ENCODE results near the gene CDK15. TPM values are rescaled to one million over a fixed set of nuclear protein-coding genes. Genes with fewer than 3 reads are reported as not detected.

The CDK15 gene
- total RNA-seq, 1 donor: 4.5 TPM

GRCh38 chr2:201788371-201788770, 18.0 kb upstream of the CDK15 start:
- TF ChIP-seq CTCF (IDR thresholded peaks at IDR 0.05; ENCODE audit: insufficient read depth, low read length): no peak
- no peak for DNase-seq (ENCODE audit: low read depth)
- no peak overlapping the region for H3K4me3 ChIP-seq (ENCODE audit: low read depth, low read length)

GRCh38 chr2:201789395-201789794, 16.9 kb upstream of the CDK15 start:
- TF ChIP-seq CTCF (IDR thresholded peaks at IDR 0.05; ENCODE audit: insufficient read depth, low read length): no peak
- no peak for DNase-seq (ENCODE audit: low read depth)
- no peak overlapping the region for H3K4me3 ChIP-seq (ENCODE audit: low read depth, low read length)

GRCh38 chr2:201790291-201790690, 16.0 kb upstream of the CDK15 start:
- H3K4me3 ChIP-seq (ENCODE audit: low read depth, low read length): no peak overlapping the region
- DNase-seq (ENCODE audit: low read depth): no peak
- no peak for TF ChIP-seq CTCF (IDR thresholded peaks at IDR 0.05; ENCODE audit: insufficient read depth, low read length)

GRCh38 chr2:201790989-201791388, 15.3 kb upstream of the CDK15 start:
- H3K4me3 ChIP-seq (ENCODE audit: low read depth, low read length): no peak overlapping the region
- DNase-seq (ENCODE audit: low read depth): no peak
- TF ChIP-seq CTCF (IDR thresholded peaks at IDR 0.05; ENCODE audit: insufficient read depth, low read length): no peak

- TF ChIP-seq CTCF (IDR thresholded peaks at IDR 0.05; ENCODE audit: insufficient read depth, low read length): no peak
- DNase-seq (ENCODE audit: low read depth): no peak
- no peak overlapping the region for H3K4me3 ChIP-seq (ENCODE audit: low read depth, low read length)
Measured at GRCh38 chr2:201793631-201794030, 12.7 kb upstream of the CDK15 start.

GRCh38 chr2:201794294-201794693, 12.0 kb upstream of the CDK15 start:
- no peak overlapping the region for H3K4me3 ChIP-seq (ENCODE audit: low read depth, low read length)
- no peak for DNase-seq (ENCODE audit: low read depth)
- no peak for TF ChIP-seq CTCF (IDR thresholded peaks at IDR 0.05; ENCODE audit: insufficient read depth, low read length)
